ENCODE data around the gene SURF4.

- TF ChIP-seq CTCF (IDR thresholded peaks at IDR 0.05 in 8 of 11, conservative IDR thresholded peaks at IDR 0.05 in 3 of 11) (no peak), POLR2A (IDR thresholded peaks at IDR 0.05) (no peak)
These were observed 13.2 kb upstream of the SURF4 start for GRCh38 chr9:133389025-133389557.
